ENCODE measurements around the gene RNU6-1. TPM values are rescaled to one million over a fixed set of nuclear protein-coding genes. Genes with fewer than 3 reads are reported as not detected.
A peak's percentile ranks its signal among the peaks of the same experiment; 100 is the strongest.

RNU6-1 gene
- total RNA-seq, 1 donor from 2014 or later = not detected

- peaks cover 12% of the 10 kb centered on the region for H3K36me3 Mint-ChIP-seq (ENCODE audit: unreplicated experiment)
- H3K27me3 Mint-ChIP-seq (ENCODE audit: unreplicated experiment) = no peaks in the 10 kb centered on the region
- H3K27ac Mint-ChIP-seq (ENCODE audit: unreplicated experiment) = no peak overlapping the region
- H3K9me3 Mint-ChIP-seq (ENCODE audit: unreplicated experiment) = peaks cover 7% of the 10 kb centered on the region
- TF ChIP-seq CTCF (IDR thresholded peaks at IDR 0.05) = no peak
- no peak overlapping the region for H3K4me3 Mint-ChIP-seq (ENCODE audit: unreplicated experiment)
- DNase-seq (ENCODE audit: extremely low spot score, unreplicated experiment) = peak; percentile 62
- H3K4me1 Mint-ChIP-seq (ENCODE audit: unreplicated experiment) = peaks cover 9% of the 10 kb centered on the region
Measured at GRCh38 chr15:67799801-67800205, 40.0 kb downstream of the RNU6-1 start.

- Mint-ChIP-seq H3K27ac (ENCODE audit: unreplicated experiment) (no peak overlapping the region), H3K36me3 (ENCODE audit: unreplicated experiment) (peaks cover 15% of the 10 kb centered on the region), H3K4me3 (ENCODE audit: unreplicated experiment) (no peak overlapping the region), H3K27me3 (ENCODE audit: unreplicated experiment) (no peaks in the 10 kb centered on the region), H3K9me3 (ENCODE audit: unreplicated experiment) (peaks cover 7% of the 10 kb centered on the region), H3K4me1 (ENCODE audit: unreplicated experiment) (peaks cover 15% of the 10 kb centered on the region)
- DNase-seq (ENCODE audit: extremely low spot score, unreplicated experiment) = peak; percentile 25
- TF ChIP-seq CTCF (IDR thresholded peaks at IDR 0.05) = no peak
Measured at GRCh38 chr15:67796196-67797127, 43.4 kb downstream of the RNU6-1 start.

- Mint-ChIP-seq H3K36me3 (ENCODE audit: unreplicated experiment) (peaks cover 16% of the 10 kb centered on the region), H3K27me3 (ENCODE audit: unreplicated experiment) (no peaks in the 10 kb centered on the region)
Measured at GRCh38 chr15:67794832-67795574, 44.8 kb downstream of the RNU6-1 start.

GRCh38 chr15:67792250-67792942 lies 47.4 kb downstream of the RNU6-1 start:
- Mint-ChIP-seq H3K27ac (ENCODE audit: unreplicated experiment) (no peak overlapping the region), H3K4me3 (ENCODE audit: unreplicated experiment) (no peak overlapping the region), H3K9me3 (ENCODE audit: unreplicated experiment) (peaks cover 7% of the 10 kb centered on the region), H3K36me3 (ENCODE audit: unreplicated experiment) (peaks cover 18% of the 10 kb centered on the region), H3K4me1 (ENCODE audit: unreplicated experiment) (peaks cover 16% of the 10 kb centered on the region), H3K27me3 (ENCODE audit: unreplicated experiment) (no peaks in the 10 kb centered on the region)
- no peak for TF ChIP-seq CTCF (IDR thresholded peaks at IDR 0.05)
- DNase-seq (ENCODE audit: extremely low spot score, unreplicated experiment) = peak; percentile 23

More at GRCh38 chr15:67794832-67795574, 44.8 kb downstream of the RNU6-1 start:
- Mint-ChIP-seq H3K9me3 (ENCODE audit: unreplicated experiment) (peaks cover 7% of the 10 kb centered on the region), H3K4me1 (ENCODE audit: unreplicated experiment) (peaks cover 16% of the 10 kb centered on the region), H3K27ac (ENCODE audit: unreplicated experiment) (no peak overlapping the region), H3K4me3 (ENCODE audit: unreplicated experiment) (no peak overlapping the region)
- no peak for TF ChIP-seq CTCF (IDR thresholded peaks at IDR 0.05)
- peak; percentile 73 for DNase-seq (ENCODE audit: extremely low spot score, unreplicated experiment)
